Lung (tissue), 12 donors: Measurements from ENCODE around the gene TANGO6. TPM values are rescaled to one million over a fixed set of nuclear protein-coding genes. Genes with fewer than 3 reads are reported as not detected.

Experiments used
- ATAC-seq: fragments of 200-7000 bp; cut with Tn5 transposase; one replicate; pipeline ENCODE4 v1.9.1; 2020; ENCODE audit warnings: moderate number of reproducible peaks; ENCODE audit not compliant: insufficient read depth, low FRiP score
- DNase-seq, 3 donors: peaks; one replicate each; pipeline ENCODE4 v3.0.0-alpha.2; 2013 to 2017
- H3K27ac ChIP-seq, 2 donors: one replicate each; pipeline ENCODE4 v1.5.1; 2013; ENCODE audit warnings: mild to moderate bottlenecking in 2 of 2, moderate library complexity in 2 of 2, control low read depth in 1 of 2, inconsistent platforms in 1 of 2, low read depth in 1 of 2, low read length in 1 of 2
- H3K27me3 ChIP-seq, 3 donors: one replicate each; pipeline ENCODE4 v1.5.1; 2013; ENCODE audit warnings: low read length in 2 of 3; ENCODE audit not compliant: control insufficient read depth in 3 of 3, insufficient read depth in 3 of 3
- H3K36me3 ChIP-seq, 4 donors: one replicate each; pipeline ENCODE4 v1.5.1; 2013; ENCODE audit warnings: low read length in 4 of 4, mild to moderate bottlenecking in 1 of 4, moderate library complexity in 1 of 4; ENCODE audit not compliant: control insufficient read depth in 4 of 4, insufficient read depth in 4 of 4
- H3K4me1 ChIP-seq, 5 donors: one replicate each; pipeline ENCODE4 v1.5.1; 2013; ENCODE audit warnings: low read length in 5 of 5, mild to moderate bottlenecking in 2 of 5, moderate library complexity in 1 of 5; ENCODE audit not compliant: control insufficient read depth in 5 of 5, insufficient read depth in 5 of 5
- H3K4me3 ChIP-seq: one replicate; pipeline ENCODE4 v1.5.1; 2013; ENCODE audit warnings: mild to moderate bottlenecking, control low read depth, moderate library complexity
- H3K9ac ChIP-seq, 2 donors: one replicate each; pipeline ENCODE4 v1.5.1; 2013; ENCODE audit warnings: low read length in 2 of 2, control low read depth in 1 of 2; ENCODE audit not compliant: insufficient read depth in 1 of 2
- H3K9me3 ChIP-seq, 4 donors: one replicate each; pipeline ENCODE4 v1.5.1; 2013; ENCODE audit warnings: low read length in 3 of 4, mild to moderate bottlenecking in 1 of 4, moderate library complexity in 1 of 4; ENCODE audit not compliant: control insufficient read depth in 4 of 4, insufficient read depth in 3 of 4
- WGBS, 2 donors: extraction: QIAGEN DNeasy Blood & Tissue Kit; methylation state at CpG; one replicate each; pipeline ENCODE4 v1.1.7; 2013; 5-methylcytosine and 5-hydroxymethylcytosine counted together
- polyA plus RNA-seq, 2 donors: library from polyadenylated mRNA; stranded (reverse); fragments of 200-250 nt; gene quantifications; one replicate each; pipeline ENCODE4 v1.2.1, GENCODE V29; 2013
- total RNA-seq, 2 donors: library from RNA; depleted of rRNA in 1 of 2; stranded (reverse); fragments of >200 nt in 1 of 2; gene quantifications; one replicate each; pipeline ENCODE4 v1.2.1, GENCODE V29; 2014 to 2021
- TF ChIP-seq, protein P1 (sequence below): IDR thresholded peaks from 2 replicates; pipeline ENCODE4 v1.5.1; 2012; ENCODE audit warnings: mild to moderate bottlenecking; ENCODE audit errors: control extremely low read depth, extremely low read depth
- donor health status: control.
- donor health status: control.
- donor health status: Bipolar disorder and iron deficiency.
- donor health status: healthy.
- donor health status: DM: yes; HTN: yes; CAD: no.

Gene TANGO6
- total and polyA plus RNA-seq, 4 donors, result 2.3 to 19.3 (median 11.9) TPM

DNA sequence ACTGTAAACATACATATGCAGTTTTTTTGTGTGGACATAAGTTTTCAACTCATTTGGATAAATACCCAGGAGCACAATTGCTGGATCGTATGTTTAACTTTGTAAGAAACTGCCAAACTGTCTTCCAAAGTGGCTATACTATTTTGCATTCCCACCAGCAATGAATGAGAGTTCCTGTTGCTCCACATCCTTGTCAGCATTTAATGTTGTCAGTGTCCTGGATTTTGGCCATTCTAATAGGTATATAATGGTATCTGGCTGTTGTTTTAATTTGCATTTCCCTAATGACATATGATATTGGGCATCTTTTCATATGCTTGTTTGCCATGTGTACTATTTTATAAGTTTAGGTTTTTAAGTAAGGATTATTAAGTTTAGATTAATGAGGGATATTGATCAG is 14.1 kb downstream of the TANGO6 start:
- Histone ChIP-seq H3K27ac (no peak overlapping the region), H3K36me3 (peaks cover 0 to 7% (median 2%) of the 10 kb centered on the region in 4 donors), H3K4me1 (no peaks in the 10 kb centered on the region), H3K27me3 (no peaks in the 10 kb centered on the region), H3K9me3 (no peaks in the 10 kb centered on the region), H3K4me3 (no peak overlapping the region), H3K9ac (no peak overlapping the region)
- ATAC-seq (no peak), DNase-seq (no peak)
- TF ChIP-seq, protein P1, sequence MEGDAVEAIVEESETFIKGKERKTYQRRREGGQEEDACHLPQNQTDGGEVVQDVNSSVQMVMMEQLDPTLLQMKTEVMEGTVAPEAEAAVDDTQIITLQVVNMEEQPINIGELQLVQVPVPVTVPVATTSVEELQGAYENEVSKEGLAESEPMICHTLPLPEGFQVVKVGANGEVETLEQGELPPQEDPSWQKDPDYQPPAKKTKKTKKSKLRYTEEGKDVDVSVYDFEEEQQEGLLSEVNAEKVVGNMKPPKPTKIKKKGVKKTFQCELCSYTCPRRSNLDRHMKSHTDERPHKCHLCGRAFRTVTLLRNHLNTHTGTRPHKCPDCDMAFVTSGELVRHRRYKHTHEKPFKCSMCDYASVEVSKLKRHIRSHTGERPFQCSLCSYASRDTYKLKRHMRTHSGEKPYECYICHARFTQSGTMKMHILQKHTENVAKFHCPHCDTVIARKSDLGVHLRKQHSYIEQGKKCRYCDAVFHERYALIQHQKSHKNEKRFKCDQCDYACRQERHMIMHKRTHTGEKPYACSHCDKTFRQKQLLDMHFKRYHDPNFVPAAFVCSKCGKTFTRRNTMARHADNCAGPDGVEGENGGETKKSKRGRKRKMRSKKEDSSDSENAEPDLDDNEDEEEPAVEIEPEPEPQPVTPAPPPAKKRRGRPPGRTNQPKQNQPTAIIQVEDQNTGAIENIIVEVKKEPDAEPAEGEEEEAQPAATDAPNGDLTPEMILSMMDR, result no peak
- 98% methylated on average over 1 of the region's 1 CpG for WGBS, 2 donors

DNA sequence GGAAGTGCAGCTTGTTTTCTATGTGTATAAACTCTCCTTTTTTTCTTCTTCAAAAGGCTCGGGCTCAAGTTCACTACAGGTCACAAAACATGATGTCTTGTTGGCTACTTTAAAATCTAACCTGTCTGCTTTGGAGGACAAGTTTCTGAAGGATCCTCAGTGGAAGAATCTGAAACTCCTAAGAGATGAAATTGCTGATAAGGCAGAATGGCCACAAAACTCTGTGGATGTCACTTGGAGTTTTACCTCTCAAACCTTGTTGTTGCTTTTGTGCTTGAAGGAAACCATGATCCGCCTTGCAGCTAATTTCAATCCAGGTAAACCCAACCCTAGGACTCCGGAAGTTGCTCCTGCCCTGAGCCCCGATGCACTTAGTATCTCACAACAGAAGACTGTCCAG is 16.5 kb downstream of the TANGO6 start:
- Histone ChIP-seq H3K27me3 (no peaks in the 10 kb centered on the region), H3K4me3 (no peak overlapping the region), H3K4me1 (no peaks in the 10 kb centered on the region), H3K27ac (no peak overlapping the region), H3K36me3 (peaks cover 0 to 15% (median 4%) of the 10 kb centered on the region in 4 donors), H3K9ac (no peak overlapping the region), H3K9me3 (no peaks in the 10 kb centered on the region)
- no peak for DNase-seq
- ATAC-seq, result no peak
- WGBS, 2 donors, result 91 to 95% methylated on average over 4 of the region's 4 CpGs
- TF ChIP-seq, protein P1, result no peak

DNA sequence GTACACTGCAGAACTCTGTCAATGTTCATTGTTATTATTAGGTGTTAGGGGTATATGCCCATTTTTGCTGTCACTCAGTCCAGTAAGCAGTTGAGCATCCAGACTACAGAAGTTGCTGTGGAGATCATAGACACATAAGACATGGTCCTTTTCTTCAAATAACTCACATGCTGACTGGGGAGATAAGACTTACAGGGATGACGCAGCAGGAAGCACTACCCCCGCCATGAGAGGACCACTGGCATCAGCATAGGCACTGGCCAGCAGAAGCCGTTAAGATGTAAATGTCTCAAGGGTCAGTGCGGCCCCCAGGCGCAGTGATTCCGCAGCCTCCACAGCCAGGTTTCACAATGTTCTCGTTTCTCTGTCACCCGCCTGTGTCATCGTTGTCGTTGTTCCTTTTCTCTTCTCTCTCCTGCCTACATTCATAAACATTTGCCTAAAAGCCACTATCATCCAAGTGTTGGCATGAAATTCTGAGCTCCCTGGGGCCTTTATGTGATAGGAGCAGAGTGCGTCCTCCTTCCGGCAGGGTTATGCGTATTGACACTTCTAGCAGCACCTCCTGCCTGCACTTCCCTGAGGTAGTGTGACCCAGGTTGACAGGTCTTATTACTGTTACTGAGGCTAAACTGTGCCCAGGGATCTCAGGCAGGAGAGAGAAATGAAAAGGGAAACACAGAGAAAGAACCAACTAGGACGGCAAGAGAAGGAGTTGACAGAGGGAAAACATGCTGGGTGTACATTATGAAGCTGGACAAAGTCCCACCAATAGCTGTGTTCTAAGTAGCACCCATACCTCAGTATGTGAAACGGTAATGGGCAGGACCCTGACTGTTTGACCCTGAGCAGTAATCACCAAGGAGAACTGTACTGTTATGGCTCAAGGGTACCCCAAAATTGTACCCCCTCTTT is 17.9 kb downstream of the TANGO6 start:
- Histone ChIP-seq H3K9ac (no peak overlapping the region), H3K4me3 (no peak overlapping the region), H3K27ac (no peak overlapping the region), H3K4me1 (no peaks in the 10 kb centered on the region), H3K27me3 (no peaks in the 10 kb centered on the region), H3K9me3 (no peaks in the 10 kb centered on the region), H3K36me3 (peaks cover 0 to 15% (median 4%) of the 10 kb centered on the region in 4 donors)
- 90 to 92% methylated on average over 15 of the region's 15 CpGs for WGBS, 2 donors
- DNase-seq, result no peak
- TF ChIP-seq, protein P1, result no peak
- no peak for ATAC-seq
